Right lobe of liver (tissue), 6 donors: ENCODE results near the gene GADL1. TPM values are rescaled to one million over a fixed set of nuclear protein-coding genes. Genes with fewer than 3 reads are reported as not detected.

ENCODE experiments used
- ATAC-seq, 4 donors: fragments of 200-7000 bp; cut with Tn5 transposase; one replicate each; pipeline ENCODE4 v1.9.1; 2020; ENCODE audit warnings: mild to moderate bottlenecking in 4 of 4, moderate library complexity in 4 of 4
- DNase-seq, 3 donors: peaks; one replicate each; pipeline ENCODE4 v3.0.0-alpha.2; 2020
- H3K27ac ChIP-seq, 3 donors: fragments of 200-600 bp; one replicate each; pipeline ENCODE4 v1.8.0; 2022
- H3K27me3 ChIP-seq, 2 donors: fragments of 200-600 bp; one replicate each; pipeline ENCODE4 v1.8.0; 2022
- H3K36me3 ChIP-seq, 4 donors: fragments of 200-600 bp; sonication (generic) in 1 of 4; one replicate each; pipeline versions ENCODE4 v1.5.1 to v1.8.0; 2017 to 2022; ENCODE audit warnings: control low read depth in 1 of 4
- H3K4me1 ChIP-seq, 4 donors: fragments of 200-600 bp; sonication (generic) in 1 of 4; one replicate each; pipeline versions ENCODE4 v1.5.1 to v1.8.0; 2017 to 2022; ENCODE audit warnings: control low read depth in 1 of 4
- H3K4me3 ChIP-seq, 3 donors: fragments of 200-600 bp; one replicate each; pipeline ENCODE4 v1.8.0; 2022
- H3K9me3 ChIP-seq, 4 donors: fragments of 200-600 bp; sonication (generic) in 1 of 4; one replicate each; pipeline versions ENCODE4 v1.5.1 to v1.8.0; 2017 to 2022; ENCODE audit warnings: control low read depth in 1 of 4
- POLR2A ChIP-seq: fragments of 450-650 bp; IDR thresholded peaks from one replicate; pipeline ENCODE4 v1.6.1; 2017; ENCODE audit warnings: antibody characterized with exemption, mild to moderate bottlenecking
- WGBS: methylation state at CpG from one replicate; pipeline ENCODE4 v1.1.6; 2018; ENCODE audit warnings: low coverage, low lambda C conversion rate; ENCODE audit not compliant: insufficient coverage; ENCODE audit errors: missing lambda C conversion rate; 5-methylcytosine and 5-hydroxymethylcytosine counted together
- intact Hi-C, 2 donors: fragments of 100-400 bp; cut with DNase I; formaldehyde crosslinking; loops; one replicate each; pipeline versions ENCODE4 v1.11.2 to v1.14.1; 2022
- total RNA-seq, 6 experiments: library from RNA; depleted of rRNA in 2 of 6; stranded (reverse); fragments of >200 nt in 2 of 6; fragmentation: NEBNext Ultra II Directional in 3 of 6; extraction: Animal tissue kit (Norgen Biotek cat#: 25700) in 3 of 6; gene quantifications; one replicate each; pipeline versions ENCODE4 v1.1.0 to v1.2.4, GENCODE V29; 2016 to 2023
- TF ChIP-seq, protein P1 (sequence below), 4 donors: fragments of 200-600 bp in 3 of 4; fragments of 450-650 bp in 1 of 4; IDR thresholded peaks; one replicate each; pipeline versions ENCODE4 v1.5.1 to v1.8.0; 2016 to 2022; ENCODE audit warnings: antibody characterized with exemption in 4 of 4, mild to moderate bottlenecking in 2 of 4
- donor health status: DM: no; HTN: yes; CAD: no.
- donor health status: DM: no; HTN: no; CAD: no.
- donor health status: DM: no; HTN: no; CAD: no.
- donor health status: DM: no; HTN: yes; CAD: no.
- donor health status: DM: no; HTN: yes; CAD: no.

The GADL1 gene
- total RNA-seq, 6 experiments from 2014 or later: not detected

DNA sequence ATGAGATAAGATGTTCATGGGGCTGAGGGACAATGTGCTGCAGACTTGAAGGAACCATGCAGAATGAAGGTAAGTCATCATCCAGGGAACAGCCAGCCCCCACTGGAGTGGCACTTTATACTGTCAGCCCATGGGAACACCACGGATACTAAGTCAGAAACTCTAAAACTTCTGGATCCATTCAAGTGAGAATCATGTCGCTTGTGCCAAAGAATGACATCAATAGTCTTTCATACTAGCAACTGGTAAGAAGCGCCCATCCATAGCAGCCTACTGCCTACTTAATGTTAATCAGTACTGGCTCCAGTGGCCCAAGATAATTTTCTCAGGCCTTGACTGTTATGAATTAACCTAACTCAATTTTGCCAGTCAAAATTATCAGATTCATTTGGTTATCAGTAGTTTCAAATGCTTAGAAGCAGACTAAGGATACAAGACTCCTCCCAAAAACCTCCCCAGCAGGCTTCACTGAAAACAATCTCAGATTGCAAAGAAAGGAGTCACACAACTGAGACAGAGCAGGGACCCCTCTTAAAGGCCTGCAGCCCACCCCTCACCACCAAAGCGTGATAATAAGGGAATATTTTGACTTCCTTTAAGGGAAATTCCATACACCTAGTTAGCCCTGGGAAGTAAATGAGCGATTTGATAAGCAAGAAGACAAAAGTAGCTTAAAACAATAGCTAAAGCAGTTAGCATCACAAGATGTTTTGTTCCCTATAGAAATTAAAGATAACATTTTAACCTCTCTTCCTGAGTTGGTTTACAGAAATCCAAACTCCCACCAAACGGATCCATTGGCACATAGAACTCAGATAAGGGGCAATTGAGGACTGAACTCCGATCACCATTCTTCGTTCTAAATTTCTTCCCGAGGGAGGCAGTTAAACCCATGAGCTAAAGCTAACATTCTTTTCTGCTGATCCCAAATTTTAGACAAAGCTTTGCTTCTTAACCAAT, 189.2 kb downstream of the GADL1 start:
- peak in 1 of 4 donors; percentile 19 for ATAC-seq
- H3K27ac ChIP-seq: no peak overlapping the region
- no peak for TF ChIP-seq POLR2A
- TF ChIP-seq, protein P1, sequence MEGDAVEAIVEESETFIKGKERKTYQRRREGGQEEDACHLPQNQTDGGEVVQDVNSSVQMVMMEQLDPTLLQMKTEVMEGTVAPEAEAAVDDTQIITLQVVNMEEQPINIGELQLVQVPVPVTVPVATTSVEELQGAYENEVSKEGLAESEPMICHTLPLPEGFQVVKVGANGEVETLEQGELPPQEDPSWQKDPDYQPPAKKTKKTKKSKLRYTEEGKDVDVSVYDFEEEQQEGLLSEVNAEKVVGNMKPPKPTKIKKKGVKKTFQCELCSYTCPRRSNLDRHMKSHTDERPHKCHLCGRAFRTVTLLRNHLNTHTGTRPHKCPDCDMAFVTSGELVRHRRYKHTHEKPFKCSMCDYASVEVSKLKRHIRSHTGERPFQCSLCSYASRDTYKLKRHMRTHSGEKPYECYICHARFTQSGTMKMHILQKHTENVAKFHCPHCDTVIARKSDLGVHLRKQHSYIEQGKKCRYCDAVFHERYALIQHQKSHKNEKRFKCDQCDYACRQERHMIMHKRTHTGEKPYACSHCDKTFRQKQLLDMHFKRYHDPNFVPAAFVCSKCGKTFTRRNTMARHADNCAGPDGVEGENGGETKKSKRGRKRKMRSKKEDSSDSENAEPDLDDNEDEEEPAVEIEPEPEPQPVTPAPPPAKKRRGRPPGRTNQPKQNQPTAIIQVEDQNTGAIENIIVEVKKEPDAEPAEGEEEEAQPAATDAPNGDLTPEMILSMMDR (IDR thresholded peaks at IDR 0.05): no peak

DNA sequence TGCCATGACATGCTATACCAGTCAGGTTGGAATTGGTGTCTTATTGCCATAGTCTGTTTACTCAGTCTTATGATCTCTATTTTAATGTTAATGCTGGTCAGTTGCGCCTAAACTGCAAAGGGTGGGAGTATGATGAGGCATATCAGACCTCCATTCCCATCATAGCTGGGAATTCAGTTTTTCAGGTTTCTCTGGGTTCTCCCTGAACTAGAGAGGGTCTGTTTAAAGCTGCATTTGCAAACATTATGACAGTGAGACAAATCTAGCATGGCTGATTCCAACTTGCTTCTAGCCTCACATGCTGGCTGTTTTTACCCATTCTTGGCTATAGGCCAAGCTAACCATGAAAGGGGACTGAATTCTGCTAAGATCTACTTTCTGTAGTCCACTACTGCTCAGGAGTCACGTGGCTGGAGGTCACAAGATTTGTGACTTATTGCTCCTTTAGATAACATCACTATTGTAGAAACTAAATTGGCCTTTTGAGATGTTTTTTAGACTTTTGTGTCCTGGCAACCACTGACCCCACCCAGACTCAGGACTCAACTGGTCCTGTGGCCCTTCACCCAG, 191.5 kb downstream of the GADL1 start:
- H3K4me3 ChIP-seq: no peak overlapping the region
- H3K27me3 ChIP-seq: no peaks in the 10 kb centered on the region
- H3K4me1 ChIP-seq: no peaks in the 10 kb centered on the region
- ATAC-seq: no peak
- 50% methylated on average over 1 of the region's 2 CpGs for WGBS
- no peak for TF ChIP-seq POLR2A
- H3K27ac ChIP-seq: no peak overlapping the region
- H3K36me3 ChIP-seq: no peaks in the 10 kb centered on the region
- no peaks in the 10 kb centered on the region for H3K9me3 ChIP-seq
- intact Hi-C loops: no loop called here
- no peak for DNase-seq

More for the DNA sequence above, 189.2 kb downstream of the GADL1 start:
- intact Hi-C loops: no loop called here
- Histone ChIP-seq H3K36me3 (no peaks in the 10 kb centered on the region), H3K4me3 (no peak overlapping the region), H3K9me3 (no peaks in the 10 kb centered on the region), H3K4me1 (no peaks in the 10 kb centered on the region), H3K27me3 (no peaks in the 10 kb centered on the region)
- DNase-seq: no peak
- WGBS: 51% methylated on average over 8 of the region's 9 CpGs

DNA sequence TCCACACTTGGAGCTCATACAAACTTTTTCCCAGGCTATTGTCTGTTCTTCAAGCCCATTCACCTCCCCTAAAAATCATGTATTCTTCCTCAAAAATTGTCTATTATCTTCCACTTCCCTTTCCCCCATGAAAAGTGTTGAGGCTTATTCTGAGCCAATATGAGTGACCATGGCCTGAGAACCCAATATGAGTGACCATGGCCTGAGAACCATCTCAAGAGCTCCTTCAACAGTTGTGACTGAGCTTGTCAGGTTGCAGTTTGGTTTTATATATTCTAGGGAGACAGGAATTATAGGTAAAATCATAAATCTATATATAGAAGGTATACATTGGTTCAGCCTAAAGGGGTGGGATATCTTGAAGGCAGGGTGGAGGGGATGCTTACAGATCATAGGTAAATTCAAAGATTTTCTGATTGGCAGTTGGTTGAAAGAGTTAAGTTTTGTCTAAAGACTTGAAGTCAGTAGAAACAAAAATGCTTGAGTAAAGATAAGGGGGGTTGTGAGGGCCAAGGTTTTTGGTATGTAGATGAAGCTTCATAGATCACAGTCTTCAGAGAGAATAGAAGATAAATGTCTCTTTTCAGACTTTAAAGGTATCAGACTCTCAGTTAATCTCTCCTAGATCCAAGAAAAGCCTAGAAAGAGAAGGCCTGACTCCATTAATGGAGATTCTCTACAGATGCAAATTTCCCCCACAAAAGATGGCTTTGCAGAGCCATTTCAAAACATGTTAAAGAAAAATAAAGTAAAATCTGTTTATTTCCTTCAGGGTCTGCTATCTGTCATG, 192.2 kb downstream of the GADL1 start:
- no peaks in the 10 kb centered on the region for H3K27me3 ChIP-seq
- ATAC-seq: no peak
- TF ChIP-seq, protein P1 (IDR thresholded peaks at IDR 0.05): no peak
- no peak for TF ChIP-seq POLR2A
- no peaks in the 10 kb centered on the region for H3K4me1 ChIP-seq
- H3K27ac ChIP-seq: no peak overlapping the region
- H3K4me3 ChIP-seq: no peak overlapping the region
- intact Hi-C loops: no loop called here
- H3K9me3 ChIP-seq: no peaks in the 10 kb centered on the region
- DNase-seq: no peak
- H3K36me3 ChIP-seq: no peaks in the 10 kb centered on the region

DNA sequence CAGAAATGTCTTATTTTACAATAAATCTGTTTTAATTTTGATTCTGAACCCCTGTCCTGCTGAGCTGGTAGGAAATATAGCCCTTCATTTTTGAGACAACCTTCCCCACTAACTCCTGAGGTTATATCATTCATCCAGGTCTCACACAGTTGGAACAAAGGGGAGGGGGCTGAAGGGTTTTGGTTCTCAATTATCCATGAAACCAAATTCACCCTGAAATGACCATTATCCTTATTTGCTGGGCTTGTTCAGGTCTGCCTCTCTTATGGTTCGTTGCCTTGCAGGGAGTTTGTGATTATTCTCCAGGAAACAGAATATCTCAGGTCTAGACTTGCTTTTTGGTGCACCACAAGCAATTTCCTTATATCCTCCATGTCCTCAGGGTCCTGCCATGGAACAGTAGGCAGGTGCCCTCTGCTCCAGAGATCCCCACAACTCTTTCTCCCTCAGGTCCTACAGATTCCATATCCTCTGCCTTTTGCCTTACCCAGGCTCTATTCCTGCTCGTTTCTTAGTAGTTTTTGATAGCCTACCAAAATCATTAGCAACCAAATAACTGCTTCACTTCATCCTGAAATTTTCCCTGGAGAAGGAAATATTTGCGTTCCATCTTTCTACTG, 193.6 kb downstream of the GADL1 start:
- no peak overlapping the region for H3K27ac ChIP-seq
- no peaks in the 10 kb centered on the region for H3K4me1 ChIP-seq
- TF ChIP-seq POLR2A: no peak
- TF ChIP-seq, protein P1 (IDR thresholded peaks at IDR 0.05): no peak
- no peaks in the 10 kb centered on the region for H3K27me3 ChIP-seq
- no peak for DNase-seq
- 92% methylated on average over 3 of the region's 3 CpGs for WGBS
- no peak for ATAC-seq
- no peaks in the 10 kb centered on the region for H3K9me3 ChIP-seq
- intact Hi-C loops: no loop called here
- H3K36me3 ChIP-seq: peaks cover 0 to under 1% (median 0%) of the 10 kb centered on the region in 4 donors
- no peak overlapping the region for H3K4me3 ChIP-seq
